GM12878 (cell line): ENCODE data around the gene GBA3. TPM values are rescaled to one million over a fixed set of nuclear protein-coding genes. Genes with fewer than 3 reads are reported as not detected.

ENCODE experiments used
- ATAC-seq: fragments of 200-7000 bp; cut with Tn5 transposase; 3 replicates; pipeline ENCODE4 v1.9.1; 2020; ENCODE audit warnings: mild to moderate bottlenecking, moderate library complexity
- BruUV-seq: library from RNA; stranded (reverse); fragments of 400-500 nt; replicated peaks from 2 replicates; lab custom pipeline; 2021; lab: Mats Ljungman, UMichigan
- CTCF ChIA-PET: fragments of 300-600 bp; sonication (Branson Sonifier 250); formaldehyde crosslinking; extraction: SDS; loops from one replicate; lab custom pipeline; 2021; ENCODE audit warnings: inconsistent platforms; lab: Yijun Ruan, JAX
- POLR2A ChIA-PET: fragments of 350-600 bp; formaldehyde crosslinking; extraction: SDS; loops from one replicate; lab custom pipeline; 2021; ENCODE audit warnings: inconsistent platforms; lab: Charles Lee
- RAD21 ChIA-PET: fragments of 300-600 bp; sonication (Branson Sonifier 250); formaldehyde crosslinking; loops from one replicate; lab custom pipeline; 2023; ENCODE audit warnings: antibody characterized with exemption; ENCODE audit not compliant: unreplicated experiment; lab: Charles Lee
- SMC1A ChIA-PET: fragments of 300-600 bp; sonication (Branson Sonifier 250); formaldehyde crosslinking; loops from one replicate; lab custom pipeline; 2023; ENCODE audit not compliant: unreplicated experiment, uncharacterized antibody; lab: Charles Lee
- DNase-seq: peaks from one replicate; pipeline ENCODE4 v3.0.0-alpha.2; 2011; ENCODE audit warnings: low read depth, low spot score
- FAIRE-seq: peaks from 3 replicates; lab custom pipeline; 2011; peaks lifted over from hg19 to GRCh38; lab: Jason Lieb, UNC
- H2AFZ ChIP-seq: 2 replicates; pipeline ENCODE4 v1.6.0; 2011; ENCODE audit warnings: low read depth, low read length, control low read depth; ENCODE audit not compliant: control insufficient read depth
- H3K27ac ChIP-seq: 2 replicates; pipeline ENCODE4 v1.5.1; 2011; ENCODE audit warnings: control low read depth; ENCODE audit not compliant: control insufficient read depth, insufficient read depth
- H3K27me3 ChIP-seq, 2 experiments: replicated peaks in 1 of 2; 2 replicates each; pipeline versions ENCODE4 v1.6.0 to v1.6.1; 2011; ENCODE audit warnings: low read length in 1 of 2; ENCODE audit not compliant: control insufficient read depth in 2 of 2, insufficient read depth in 2 of 2
- H3K36me3 ChIP-seq, 2 experiments: 2 replicates each; pipeline ENCODE4 v1.5.1; 2011; ENCODE audit warnings: low read length in 1 of 2; ENCODE audit not compliant: control insufficient read depth in 2 of 2, insufficient read depth in 2 of 2
- H3K4me1 ChIP-seq: 2 replicates; pipeline ENCODE4 v1.6.1; 2011; ENCODE audit warnings: mild to moderate bottlenecking, low read length, moderate library complexity, mixed read lengths; ENCODE audit not compliant: control insufficient read depth, insufficient read depth
- H3K4me2 ChIP-seq: 2 replicates; pipeline ENCODE4 v1.6.0; 2011; ENCODE audit warnings: control low read depth; ENCODE audit not compliant: control insufficient read depth, insufficient read depth
- H3K4me3 ChIP-seq: fragments of 200-600 bp; sonication (generic); 2 replicates; pipeline ENCODE4 v1.5.1; 2016
- H3K79me2 ChIP-seq: 2 replicates; pipeline ENCODE4 v1.6.0; 2011; ENCODE audit warnings: low read length; ENCODE audit not compliant: control insufficient read depth, insufficient read depth
- H3K9ac ChIP-seq: 2 replicates; pipeline ENCODE4 v1.8.0; 2011; ENCODE audit warnings: low read length, control low read depth, mixed read lengths; ENCODE audit not compliant: control insufficient read depth, insufficient read depth
- H3K9me3 ChIP-seq: replicated peaks from 3 replicates; pipeline ENCODE4 v1.5.1; 2011; ENCODE audit warnings: mild to moderate bottlenecking, low read length; ENCODE audit not compliant: control insufficient read depth, insufficient read depth
- H4K20me1 ChIP-seq: 2 replicates; pipeline ENCODE4 v1.6.0; 2011; ENCODE audit not compliant: control insufficient read depth, insufficient read depth
- ASH2L ChIP-seq: fragments of 300-600, 200-600 bp; sonication (generic); IDR thresholded peaks from 2 replicates; pipeline ENCODE4 v1.6.1; 2017; ENCODE audit warnings: low read depth, mild to moderate bottlenecking, borderline replicate concordance
- CHD2 ChIP-seq: IDR thresholded peaks from 2 replicates; pipeline ENCODE4 v1.6.1; 2011; ENCODE audit warnings: low read depth, low read length, improper control_type of control experiment, borderline replicate concordance
- ETV6 ChIP-seq, 2 experiments: fragments of 450-650 bp in 1 of 2; IDR thresholded peaks in 1 of 2; conservative IDR thresholded peaks in 1 of 2; 2 replicates each; pipeline ENCODE4 v1.6.1; 2014; ENCODE audit warnings: antibody characterized with exemption in 1 of 2, borderline replicate concordance in 1 of 2, low read depth in 1 of 2, mild to moderate bottlenecking in 1 of 2, moderate library complexity in 1 of 2
- IKZF1 ChIP-seq: fragments of 450-650 bp; conservative IDR thresholded peaks from 2 replicates; pipeline ENCODE4 v1.6.1; 2017; ENCODE audit warnings: antibody characterized with exemption, mild to moderate bottlenecking
- KLF5 ChIP-seq: fragments of 450-650 bp; IDR thresholded peaks from 2 replicates; pipeline ENCODE4 v1.6.1; 2014; ENCODE audit warnings: mild to moderate bottlenecking; ENCODE audit not compliant: partially characterized antibody
- LARP7 ChIP-seq: fragments of 450-650 bp; IDR thresholded peaks from 2 replicates; pipeline ENCODE4 v1.6.1; 2017; ENCODE audit warnings: mild to moderate bottlenecking
- NFIC ChIP-seq: IDR thresholded peaks from 2 replicates; pipeline ENCODE4 v1.6.1; 2012; ENCODE audit warnings: low read depth, mild to moderate bottlenecking, inconsistent platforms, low read length, moderate library complexity
- NFYA ChIP-seq: IDR thresholded peaks from 2 replicates; pipeline ENCODE4 v1.6.1; 2011; ENCODE audit warnings: low read depth, mild to moderate bottlenecking, low read length, improper control_type of control experiment, borderline replicate concordance
- PAX5 ChIP-seq: IDR thresholded peaks from 2 replicates; pipeline ENCODE4 v1.6.1; 2011; ENCODE audit warnings: low read depth, low read length, borderline replicate concordance
- SREBF1 ChIP-seq: IDR thresholded peaks from 2 replicates; pipeline ENCODE4 v1.6.1; 2012; ENCODE audit warnings: mild to moderate bottlenecking, low read length
- SUZ12 ChIP-seq: fragments of 200-600 bp; sonication (generic); IDR thresholded peaks from one replicate; pipeline ENCODE4 v1.6.1; 2018; ENCODE audit warnings: antibody characterized with exemption, mild to moderate bottlenecking; ENCODE audit not compliant: unreplicated experiment
- ZNF622 ChIP-seq: fragments of 450-650 bp; IDR thresholded peaks from 2 replicates; pipeline ENCODE4 v1.6.1; 2017; ENCODE audit warnings: mild to moderate bottlenecking, inconsistent platforms
- WGBS: methylation state at CpG from one replicate; pipeline ENCODE4 v1.1.6; 2016; ENCODE audit warnings: low lambda C conversion rate; ENCODE audit not compliant: insufficient replicate concordance, insufficient coverage; ENCODE audit errors: missing lambda C conversion rate; 5-methylcytosine and 5-hydroxymethylcytosine counted together
- in situ Hi-C: fragments of 300-500 bp; cut with MboI; formaldehyde crosslinking; loops from 9 replicates; pipeline ENCODE4 v1.14.3; 2018; ENCODE audit warnings: mixed read lengths
- intact Hi-C: fragments of 100-400 bp; cut with micrococcal nuclease; formaldehyde crosslinking; loops from one replicate; pipeline ENCODE4 v1.14.2; 2022; ENCODE audit not compliant: unreplicated experiment
- polyA plus RNA-seq, 11 experiments: library from polyadenylated mRNA; depleted of rRNA in 4 of 11; unstranded in 6 of 11; stranded (reverse) in 5 of 11; fragments of >200 nt; fragmentation: Nextera tagmentation in 4 of 11; fragmentation: Illumina TruSeq in 1 of 11; extraction: Ambion mirVana in 4 of 11; extraction: Trizol in 1 of 11; gene quantifications; 1 replicate in 1 of 11; 2 replicates in 10 of 11; pipeline versions ENCODE4 v1.2.1 to v1.2.3, GENCODE V29; 2011 to 2016; ENCODE audit warnings: inconsistent platforms in 2 of 11, missing spikeins in 2 of 11, low read depth in 1 of 11
- total RNA-seq, 4 experiments: library from RNA; depleted of rRNA in 3 of 4; stranded (reverse); fragments of >200 nt in 3 of 4; fragmentation: Illumina TruSeq in 1 of 4; extraction: Trizol in 1 of 4; gene quantifications; 2 replicates each; pipeline versions ENCODE4 v1.2.1 to v1.2.3, GENCODE V29; 2013 to 2021
- TF ChIP-seq, protein P1 (sequence below): fragments of 450-650 bp; IDR thresholded peaks from 2 replicates; pipeline ENCODE4 v1.6.1; 2014; ENCODE audit warnings: mild to moderate bottlenecking
- TF ChIP-seq, protein P2 (sequence below): fragments of 150-350 bp; IDR thresholded peaks from 2 replicates; pipeline ENCODE4 v1.6.1; 2014; ENCODE audit warnings: mild to moderate bottlenecking, low read depth, low read length
- TF ChIP-seq, protein P3 (sequence below): fragments of 450-650 bp; formaldehyde crosslinking; IDR thresholded peaks from 2 replicates; pipeline ENCODE4 v1.4.0; 2022; ENCODE audit warnings: mild to moderate bottlenecking, moderate library complexity

Gene GBA3
- total and polyA plus RNA-seq, 10 of the 15 experiments (the other 5 are each of a cell fraction or from before 2014, with no cell fraction given), result 0.10 to 7.2 (median 0.27) TPM

DNA sequence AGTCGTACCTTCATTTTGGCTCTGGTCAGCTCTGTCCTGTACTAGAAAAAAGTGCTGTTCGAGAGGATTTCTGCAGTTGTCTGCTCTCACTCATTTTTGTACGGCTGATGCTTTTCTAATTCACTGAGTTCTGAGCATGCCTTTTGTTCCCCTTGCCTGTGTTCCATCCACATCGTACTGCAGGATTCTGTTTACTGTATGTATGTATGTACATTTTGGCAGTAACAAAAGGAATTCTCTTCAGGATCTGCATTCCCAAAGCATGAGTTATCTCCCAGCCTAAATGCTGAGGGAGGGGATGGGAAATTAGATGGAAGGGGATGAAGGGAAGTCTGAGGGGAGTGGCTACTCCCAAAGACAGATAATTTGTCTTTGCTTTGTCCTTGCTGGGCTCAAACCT is 87.6 kb downstream of the GBA3 start (continued):
- TF ChIP-seq, protein P1, sequence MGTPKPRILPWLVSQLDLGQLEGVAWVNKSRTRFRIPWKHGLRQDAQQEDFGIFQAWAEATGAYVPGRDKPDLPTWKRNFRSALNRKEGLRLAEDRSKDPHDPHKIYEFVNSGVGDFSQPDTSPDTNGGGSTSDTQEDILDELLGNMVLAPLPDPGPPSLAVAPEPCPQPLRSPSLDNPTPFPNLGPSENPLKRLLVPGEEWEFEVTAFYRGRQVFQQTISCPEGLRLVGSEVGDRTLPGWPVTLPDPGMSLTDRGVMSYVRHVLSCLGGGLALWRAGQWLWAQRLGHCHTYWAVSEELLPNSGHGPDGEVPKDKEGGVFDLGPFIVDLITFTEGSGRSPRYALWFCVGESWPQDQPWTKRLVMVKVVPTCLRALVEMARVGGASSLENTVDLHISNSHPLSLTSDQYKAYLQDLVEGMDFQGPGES, result no peak
- no peak for TF ChIP-seq ETV6 (conservative IDR thresholded peaks at IDR 0.05 in 1 of 2, IDR thresholded peaks at IDR 0.05 in 1 of 2; ENCODE audit: borderline replicate concordance in 1 of 2, low read depth in 1 of 2)

DNA sequence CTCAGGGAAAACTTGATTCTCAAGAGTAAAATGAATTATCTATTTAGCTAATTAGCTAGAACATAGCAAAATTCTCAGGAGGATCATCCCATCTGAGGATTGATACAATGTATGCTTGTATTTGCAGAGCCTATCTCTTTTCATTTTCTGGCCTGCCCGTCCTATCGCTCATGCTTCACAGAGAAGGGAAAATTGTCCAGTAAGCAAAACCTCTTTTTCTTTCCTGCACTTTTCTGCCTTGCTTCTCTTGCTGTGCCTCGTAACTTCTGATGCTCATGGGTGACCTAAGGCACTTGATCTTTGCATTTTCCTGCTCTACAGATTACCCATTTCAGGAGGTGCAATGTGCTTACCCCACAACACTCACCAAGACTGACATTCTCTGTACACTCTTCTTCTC is 88.1 kb downstream of the GBA3 start:
- H2AFZ ChIP-seq, result no peak overlapping the region
- H4K20me1 ChIP-seq, result no peaks in the 10 kb centered on the region
- no peak overlapping the region for H3K4me2 ChIP-seq
- POLR2A ChIA-PET, result no interaction called here
- no peak overlapping the region for H3K9ac ChIP-seq
- DNase-seq (no peak), FAIRE-seq (no peak), ATAC-seq (no peak)
- no peaks in the 10 kb centered on the region for H3K36me3 ChIP-seq
- no peak overlapping the region for H3K27ac ChIP-seq
- H3K9me3 ChIP-seq, result no peaks in the 10 kb centered on the region
- CTCF ChIA-PET, result no interaction called here
- no peak overlapping the region for H3K4me3 ChIP-seq
- no peaks in the 10 kb centered on the region for H3K27me3 ChIP-seq
- intact Hi-C loops (no loop called here), in situ Hi-C loops (no loop called here)
- TF ChIP-seq ASH2L (no peak), CHD2 (no peak), NFIC (no peak), LARP7 (no peak), SUZ12 (no peak), IKZF1 (no peak), KLF5 (no peak), PAX5 (no peak), ZNF622 (no peak), NFYA (no peak), SREBF1 (no peak)
- TF ChIP-seq, protein P2, sequence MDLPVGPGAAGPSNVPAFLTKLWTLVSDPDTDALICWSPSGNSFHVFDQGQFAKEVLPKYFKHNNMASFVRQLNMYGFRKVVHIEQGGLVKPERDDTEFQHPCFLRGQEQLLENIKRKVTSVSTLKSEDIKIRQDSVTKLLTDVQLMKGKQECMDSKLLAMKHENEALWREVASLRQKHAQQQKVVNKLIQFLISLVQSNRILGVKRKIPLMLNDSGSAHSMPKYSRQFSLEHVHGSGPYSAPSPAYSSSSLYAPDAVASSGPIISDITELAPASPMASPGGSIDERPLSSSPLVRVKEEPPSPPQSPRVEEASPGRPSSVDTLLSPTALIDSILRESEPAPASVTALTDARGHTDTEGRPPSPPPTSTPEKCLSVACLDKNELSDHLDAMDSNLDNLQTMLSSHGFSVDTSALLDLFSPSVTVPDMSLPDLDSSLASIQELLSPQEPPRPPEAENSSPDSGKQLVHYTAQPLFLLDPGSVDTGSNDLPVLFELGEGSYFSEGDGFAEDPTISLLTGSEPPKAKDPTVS, result no peak
- TF ChIP-seq, protein P3, sequence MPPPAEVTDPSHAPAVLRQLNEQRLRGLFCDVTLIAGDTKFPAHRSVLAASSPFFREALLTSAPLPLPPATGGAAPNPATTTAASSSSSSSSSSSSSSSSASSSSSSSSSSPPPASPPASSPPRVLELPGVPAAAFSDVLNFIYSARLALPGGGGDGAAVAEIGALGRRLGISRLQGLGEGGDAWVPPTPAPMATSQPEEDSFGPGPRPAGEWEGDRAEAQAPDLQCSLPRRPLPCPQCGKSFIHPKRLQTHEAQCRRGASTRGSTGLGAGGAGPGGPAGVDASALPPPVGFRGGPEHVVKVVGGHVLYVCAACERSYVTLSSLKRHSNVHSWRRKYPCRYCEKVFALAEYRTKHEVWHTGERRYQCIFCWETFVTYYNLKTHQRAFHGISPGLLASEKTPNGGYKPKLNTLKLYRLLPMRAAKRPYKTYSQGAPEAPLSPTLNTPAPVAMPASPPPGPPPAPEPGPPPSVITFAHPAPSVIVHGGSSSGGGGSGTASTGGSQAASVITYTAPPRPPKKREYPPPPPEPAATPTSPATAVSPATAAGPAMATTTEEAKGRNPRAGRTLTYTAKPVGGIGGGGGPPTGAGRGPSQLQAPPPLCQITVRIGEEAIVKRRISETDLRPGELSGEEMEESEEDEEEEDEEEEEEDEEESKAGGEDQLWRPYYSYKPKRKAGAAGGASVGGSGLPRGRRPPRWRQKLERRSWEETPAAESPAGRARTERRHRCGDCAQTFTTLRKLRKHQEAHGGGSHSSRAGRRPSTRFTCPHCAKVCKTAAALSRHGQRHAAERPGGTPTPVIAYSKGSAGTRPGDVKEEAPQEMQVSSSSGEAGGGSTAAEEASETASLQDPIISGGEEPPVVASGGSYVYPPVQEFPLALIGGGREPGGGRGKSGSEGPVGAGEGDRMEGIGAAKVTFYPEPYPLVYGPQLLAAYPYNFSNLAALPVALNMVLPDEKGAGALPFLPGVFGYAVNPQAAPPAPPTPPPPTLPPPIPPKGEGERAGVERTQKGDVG (CRISPR knock-in tag), result no peak
- BruUV-seq, result no TSS peak
- H3K79me2 ChIP-seq, result no peaks in the 10 kb centered on the region
- SMC1A ChIA-PET, result interaction anchor here (0.6 kb wide), 1 partner anchor 124 kb away, joined by 3 read pairs; no protein-coding TSS in a partner anchor
- no peaks in the 10 kb centered on the region for H3K4me1 ChIP-seq
- RAD21 ChIA-PET, result no interaction called here
- 48% methylated on average over 3 of the region's 3 CpGs for WGBS
